GM12878 (cell line): ENCODE measurements around the gene IMMT. TPM values are rescaled to one million over a fixed set of nuclear protein-coding genes. Genes with fewer than 3 reads are reported as not detected.

Source experiments
- BCLAF1 ChIP-seq: fragments of 450-650 bp; IDR thresholded peaks from 2 replicates; pipeline ENCODE4 v1.6.1; 2017; ENCODE audit warnings: antibody characterized with exemption, mild to moderate bottlenecking, moderate library complexity
- CEBPB ChIP-seq, 2 experiments: fragments of 150-350 bp in 1 of 2; IDR thresholded peaks; 2 replicates each; pipeline ENCODE4 v1.6.1; 2012 to 2014; ENCODE audit warnings: low read depth in 2 of 2, low read length in 2 of 2, borderline replicate concordance in 1 of 2, inconsistent platforms in 1 of 2
- CTCF ChIP-seq, 3 experiments: IDR thresholded peaks in 2 of 3; conservative IDR thresholded peaks in 1 of 3; 2 replicates each; pipeline ENCODE4 v1.5.1; 2011; ENCODE audit warnings: low read depth in 3 of 3, low read length in 3 of 3, mild to moderate bottlenecking in 3 of 3, control low read depth in 2 of 3, moderate library complexity in 2 of 3, inconsistent platforms in 1 of 3, mixed read lengths in 1 of 3; ENCODE audit not compliant: control insufficient read depth in 2 of 3, insufficient read depth in 1 of 3; ENCODE audit errors: extremely low read depth in 1 of 3
- IKZF2 ChIP-seq, 2 experiments: fragments of 450-650 bp; IDR thresholded peaks; 2 replicates each; pipeline ENCODE4 v1.6.1; 2017; ENCODE audit warnings: mild to moderate bottlenecking in 2 of 2, moderate library complexity in 2 of 2
- JUND ChIP-seq: IDR thresholded peaks from 2 replicates; pipeline ENCODE4 v1.6.1; 2012; ENCODE audit warnings: low read depth, mild to moderate bottlenecking, low read length, improper control_type of control experiment, moderate library complexity
- PML ChIP-seq: IDR thresholded peaks from 2 replicates; pipeline ENCODE4 v1.6.1; 2012; ENCODE audit warnings: low read length, inconsistent platforms
- POLR2AphosphoS5 ChIP-seq: IDR thresholded peaks from 2 replicates; pipeline ENCODE4 v1.6.1; 2011; ENCODE audit warnings: mild to moderate bottlenecking, low read length, inconsistent platforms
- SKIL ChIP-seq: fragments of 450-650 bp; IDR thresholded peaks from 2 replicates; pipeline ENCODE4 v1.6.1; 2017; ENCODE audit warnings: mild to moderate bottlenecking, low read depth, inconsistent platforms; ENCODE audit not compliant: poor library complexity, severe bottlenecking
- TCF3 ChIP-seq: IDR thresholded peaks from 2 replicates; pipeline ENCODE4 v1.6.1; 2012; ENCODE audit warnings: low read depth, mild to moderate bottlenecking, low read length, borderline replicate concordance; ENCODE audit not compliant: insufficient read depth
- ZBTB4 ChIP-seq: fragments of 450-650 bp; formaldehyde crosslinking; IDR thresholded peaks from 2 replicates; pipeline ENCODE4 v1.4.0; 2022; ENCODE audit warnings: mild to moderate bottlenecking, moderate library complexity
- ZNF217 ChIP-seq: fragments of 450-650 bp; IDR thresholded peaks from 2 replicates; pipeline ENCODE4 v1.6.1; 2017; ENCODE audit warnings: antibody characterized with exemption, mild to moderate bottlenecking
- ZNF687 ChIP-seq: fragments of 450-650 bp; IDR thresholded peaks from 2 replicates; pipeline ENCODE4 v1.6.1; 2017; ENCODE audit warnings: mild to moderate bottlenecking, moderate library complexity
- polyA plus RNA-seq, 11 experiments: library from polyadenylated mRNA; depleted of rRNA in 4 of 11; unstranded in 6 of 11; stranded (reverse) in 5 of 11; fragments of >200 nt; fragmentation: Nextera tagmentation in 4 of 11; fragmentation: Illumina TruSeq in 1 of 11; extraction: Ambion mirVana in 4 of 11; extraction: Trizol in 1 of 11; gene quantifications; 1 replicate in 1 of 11; 2 replicates in 10 of 11; pipeline versions ENCODE4 v1.2.1 to v1.2.3, GENCODE V29; 2011 to 2016; ENCODE audit warnings: inconsistent platforms in 2 of 11, missing spikeins in 2 of 11, low read depth in 1 of 11
- total RNA-seq, 4 experiments: library from RNA; depleted of rRNA in 3 of 4; stranded (reverse); fragments of >200 nt in 3 of 4; fragmentation: Illumina TruSeq in 1 of 4; extraction: Trizol in 1 of 4; gene quantifications; 2 replicates each; pipeline versions ENCODE4 v1.2.1 to v1.2.3, GENCODE V29; 2013 to 2021

IMMT gene
- total and polyA plus RNA-seq, 10 of the 15 experiments (the other 5 are each of a cell fraction or from before 2014, with no cell fraction given), result 78.4 to 149 (median 98.7) TPM

- TF ChIP-seq CTCF (IDR thresholded peaks at IDR 0.05 in 2 of 3, conservative IDR thresholded peaks at IDR 0.05 in 1 of 3; ENCODE audit: control insufficient read depth in 2 of 3, extremely low read depth in 1 of 3, insufficient read depth in 1 of 3, low read depth in 3 of 3, low read length in 3 of 3), result no peak
- TF ChIP-seq SKIL, result peak; percentile 99
- peak; percentile 99 for TF ChIP-seq PML
- no peak; the same call in 1 of the 2 replicates for TF ChIP-seq TCF3
- TF ChIP-seq POLR2AphosphoS5, result peak; percentile 99
- TF ChIP-seq ZNF687, result peak; percentile 73
- TF ChIP-seq IKZF2 (IDR thresholded peaks at IDR 0.05), result no peak
- peak; percentile 98 for TF ChIP-seq JUND
- TF ChIP-seq CEBPB (IDR thresholded peaks at IDR 0.05; ENCODE audit: borderline replicate concordance in 1 of 2, low read depth in 2 of 2, low read length in 2 of 2), result no peak
- TF ChIP-seq BCLAF1, result peak; percentile 94
- no peak for TF ChIP-seq ZNF217
- TF ChIP-seq ZBTB4 (CRISPR knock-in tag), result no peak
These were observed 89.0 kb downstream of the IMMT start, which contains the start of gene PTCD3 (continued) for GRCh38 chr2:86105969-86106945.
